ENCODE results near the gene SLC26A8.

SLC26A8 gene

GRCh38 chr6:35925961-35926360, 98.5 kb downstream of the SLC26A8 start:
- no peaks in the 10 kb centered on the region for H3K9me3 Mint-ChIP-seq
- H3K4me1 Mint-ChIP-seq = peaks cover 15% of the 10 kb centered on the region
- no peak for TF ChIP-seq CTCF (IDR thresholded peaks at IDR 0.05; ENCODE audit: unreplicated experiment in 3 of 3)
- peaks cover 18% of the 10 kb centered on the region for H3K27me3 Mint-ChIP-seq (ENCODE audit: low read depth)
- no peak overlapping the region for H3K4me3 Mint-ChIP-seq
- no peaks in the 10 kb centered on the region for H3K36me3 Mint-ChIP-seq (ENCODE audit: low read depth)
- no peak overlapping the region for H3K27ac Mint-ChIP-seq

DNA sequence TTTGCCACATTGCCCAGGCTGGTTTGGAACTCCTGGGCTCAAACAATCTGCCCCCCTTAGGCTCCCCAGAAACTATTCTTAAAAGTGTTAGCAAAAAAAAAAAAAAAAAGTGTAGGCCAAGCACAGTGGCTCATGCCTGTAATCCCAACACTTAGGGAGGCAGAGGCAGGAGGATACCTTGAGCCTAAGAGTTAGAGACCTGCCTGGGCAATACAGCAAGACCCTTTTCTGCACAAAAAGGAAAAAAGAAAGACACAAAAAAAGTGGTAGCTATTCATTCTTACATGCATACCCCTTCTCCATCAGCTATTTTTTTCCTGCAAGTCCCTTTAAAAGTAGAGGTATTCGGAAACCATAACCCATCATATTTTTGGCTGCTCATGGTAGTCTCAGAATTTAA, 100.3 kb downstream of the SLC26A8 start:
- no peaks in the 10 kb centered on the region for H3K36me3 Mint-ChIP-seq (ENCODE audit: low read depth)
- H3K9me3 Mint-ChIP-seq = no peaks in the 10 kb centered on the region
- TF ChIP-seq CTCF (IDR thresholded peaks at IDR 0.05; ENCODE audit: unreplicated experiment in 3 of 3) = no peak
- H3K4me3 Mint-ChIP-seq = peak overlapping the region in 1 of 3 experiments; percentile 24
- peaks cover 18% of the 10 kb centered on the region for H3K4me1 Mint-ChIP-seq
- H3K27ac Mint-ChIP-seq = no peak overlapping the region
- H3K27me3 Mint-ChIP-seq (ENCODE audit: low read depth) = peaks cover 4% of the 10 kb centered on the region

DNA sequence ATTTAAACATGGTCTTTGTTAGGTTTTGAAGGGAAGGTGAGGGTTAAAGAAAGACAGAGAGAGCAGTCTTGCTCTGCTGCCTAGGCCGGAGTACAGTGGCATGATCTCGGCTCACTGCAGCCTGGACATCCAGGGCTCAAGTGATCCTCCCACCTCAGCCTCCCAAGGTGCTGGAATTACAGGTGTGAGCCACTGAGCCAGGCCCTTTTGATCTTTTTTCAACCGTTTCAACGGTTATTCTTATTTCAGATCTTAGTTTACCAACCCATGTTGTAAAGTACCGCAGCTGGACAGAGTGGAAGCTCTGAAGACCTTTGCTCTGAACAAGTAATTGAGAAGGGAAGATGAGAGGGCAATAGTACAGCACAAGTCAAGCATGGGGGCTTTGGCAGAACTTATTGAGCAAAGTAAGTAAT, 102.3 kb downstream of the SLC26A8 start:
- H3K36me3 Mint-ChIP-seq (ENCODE audit: low read depth) = no peaks in the 10 kb centered on the region
- no peaks in the 10 kb centered on the region for H3K9me3 Mint-ChIP-seq
- H3K27me3 Mint-ChIP-seq (ENCODE audit: low read depth) = no peaks in the 10 kb centered on the region
- peaks cover 31% of the 10 kb centered on the region for H3K4me1 Mint-ChIP-seq
- peak overlapping the region; percentile 10 to 70 (median 17) for H3K27ac Mint-ChIP-seq
- no peak for TF ChIP-seq CTCF (IDR thresholded peaks at IDR 0.05; ENCODE audit: unreplicated experiment in 3 of 3)
- peak overlapping the region; percentile 87 to 93 (median 89) for H3K4me3 Mint-ChIP-seq

DNA sequence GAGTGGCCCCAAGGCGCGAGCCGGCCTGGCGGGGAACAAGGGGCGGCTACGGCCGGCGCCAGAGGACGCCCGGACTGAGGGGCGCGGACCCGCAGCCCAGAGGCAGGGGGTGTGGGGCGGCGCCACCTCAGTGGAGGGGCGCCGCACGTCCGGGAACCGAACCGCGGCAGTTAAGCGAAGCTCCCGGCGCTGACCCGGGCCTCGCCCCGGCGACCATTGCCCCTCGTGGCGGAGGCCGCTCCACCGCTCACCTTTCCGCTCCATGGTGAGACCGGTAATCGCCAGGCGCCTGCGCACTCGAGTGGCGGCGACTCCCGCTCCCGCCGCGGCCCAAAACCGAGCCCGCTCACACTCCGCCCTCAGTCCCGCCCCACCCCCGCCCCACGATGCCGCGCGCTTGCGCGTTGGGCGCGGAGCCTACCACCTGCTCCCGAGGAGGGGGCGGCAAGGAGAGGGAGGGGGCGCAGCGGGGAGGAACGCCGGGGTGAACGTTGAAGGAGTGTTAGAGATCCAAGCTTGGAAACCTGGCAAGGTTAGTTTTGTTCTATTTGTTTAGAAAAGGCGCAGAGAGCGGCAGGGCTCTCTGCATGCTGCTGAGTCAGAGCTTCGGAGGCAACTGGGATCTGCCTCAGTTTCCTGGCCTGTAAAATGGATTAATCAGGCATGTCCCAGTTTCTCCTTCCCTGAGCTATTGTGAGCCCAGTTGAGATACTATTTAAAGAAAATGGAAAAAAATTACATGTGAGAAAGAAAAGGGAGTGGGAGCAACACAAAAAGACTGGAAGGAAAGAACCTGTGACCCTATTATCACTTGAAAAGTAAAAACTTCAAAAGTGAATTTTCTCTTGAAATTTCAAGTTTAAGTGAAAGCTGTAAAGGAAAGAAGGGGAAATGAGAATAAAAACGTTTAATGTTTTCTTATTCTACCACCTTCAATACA, 103.4 kb downstream of the SLC26A8 start, which contains the start of gene SRPK1:
Gene SRPK1 (minus strand): TSS at position 306 of the 940 bp plus-strand sequence. CDS start 42 bp downstream, at position 264.
- Mint-ChIP-seq H3K4me1 (peaks cover 31% of the 10 kb centered on the region), H3K27me3 (ENCODE audit: low read depth) (no peaks in the 10 kb centered on the region), H3K9me3 (no peaks in the 10 kb centered on the region), H3K27ac (peak within 1 kb of the TSS; percentile 75 to 95 (median 93)), H3K36me3 (ENCODE audit: low read depth) (peaks cover 5% of the 10 kb centered on the region), H3K4me3 (peak within 1 kb of the TSS; percentile 95 to 97 (median 96))
- no peak for TF ChIP-seq CTCF (IDR thresholded peaks at IDR 0.05; ENCODE audit: unreplicated experiment in 3 of 3)

DNA sequence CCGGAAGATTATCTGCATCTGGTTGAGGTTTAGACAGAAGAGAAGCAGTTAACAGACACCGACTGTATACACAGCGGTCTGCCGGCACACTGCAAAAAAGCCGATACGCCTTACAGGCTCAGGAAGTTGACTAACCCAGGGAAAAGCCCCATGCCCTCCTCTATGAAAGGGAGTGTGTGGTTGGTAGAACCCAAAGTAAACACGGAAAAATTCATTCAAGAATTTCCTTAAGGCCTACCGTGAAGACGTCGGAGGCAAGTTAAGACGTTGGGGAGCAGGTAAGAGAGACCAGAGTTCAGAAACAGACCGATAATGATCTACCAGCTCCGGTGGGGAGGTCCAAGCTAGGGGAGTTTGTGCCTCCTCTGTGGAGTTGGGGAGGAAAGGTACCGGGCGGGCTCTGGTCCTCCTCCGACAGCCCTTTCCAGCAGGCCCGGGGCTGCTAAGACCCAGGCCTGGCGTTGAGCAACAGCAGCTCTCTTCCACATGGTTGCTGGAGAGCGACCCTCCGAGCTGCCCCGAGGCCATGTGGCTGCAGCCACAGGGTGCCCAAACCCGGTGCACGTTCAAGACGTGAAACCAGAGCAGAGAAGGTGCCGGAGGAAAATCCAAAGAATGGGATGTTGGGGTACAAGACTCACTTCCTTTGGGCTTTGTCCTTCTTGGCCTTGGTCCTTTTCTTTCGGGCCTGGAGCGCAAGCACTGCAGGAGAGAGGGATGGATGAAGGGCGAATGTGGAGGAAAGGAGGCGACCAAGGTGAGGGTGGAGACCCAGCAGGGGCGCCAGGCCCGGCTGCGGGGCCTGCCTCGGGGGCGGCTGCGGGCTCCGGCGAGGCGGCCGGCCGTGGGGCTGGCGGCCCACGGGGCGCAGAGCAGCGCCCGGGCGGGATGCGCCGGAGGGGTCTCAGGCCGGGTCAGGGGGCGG, 104.4 kb downstream of the SLC26A8 start:
- no peaks in the 10 kb centered on the region for H3K9me3 Mint-ChIP-seq
- H3K4me1 Mint-ChIP-seq = peaks cover 31% of the 10 kb centered on the region
- TF ChIP-seq CTCF (IDR thresholded peaks at IDR 0.05; ENCODE audit: unreplicated experiment in 3 of 3) = no peak
- peak overlapping the region; percentile 75 to 95 (median 89) for H3K27ac Mint-ChIP-seq
- peak overlapping the region; percentile 95 to 97 (median 96) for H3K4me3 Mint-ChIP-seq
- H3K36me3 Mint-ChIP-seq (ENCODE audit: low read depth) = peaks cover 9% of the 10 kb centered on the region
- H3K27me3 Mint-ChIP-seq (ENCODE audit: low read depth) = no peaks in the 10 kb centered on the region
